DMS79 (cell line): ENCODE results near the gene ICAM4.
"Not testable (repeated sequence)": the region's sequence is repeated elsewhere in the genome, so short reads cannot be mapped to it uniquely, and the experiment has no call there.

Experiments used
- DNase-seq: peaks from one replicate; lab custom pipeline; 2025; lab: John Stamatoyannopoulos, UW

Gene ICAM4

GRCh38 chr19:10269333-10270179, 17.2 kb upstream of the ICAM4 start:
- no peak for DNase-seq

DNA sequence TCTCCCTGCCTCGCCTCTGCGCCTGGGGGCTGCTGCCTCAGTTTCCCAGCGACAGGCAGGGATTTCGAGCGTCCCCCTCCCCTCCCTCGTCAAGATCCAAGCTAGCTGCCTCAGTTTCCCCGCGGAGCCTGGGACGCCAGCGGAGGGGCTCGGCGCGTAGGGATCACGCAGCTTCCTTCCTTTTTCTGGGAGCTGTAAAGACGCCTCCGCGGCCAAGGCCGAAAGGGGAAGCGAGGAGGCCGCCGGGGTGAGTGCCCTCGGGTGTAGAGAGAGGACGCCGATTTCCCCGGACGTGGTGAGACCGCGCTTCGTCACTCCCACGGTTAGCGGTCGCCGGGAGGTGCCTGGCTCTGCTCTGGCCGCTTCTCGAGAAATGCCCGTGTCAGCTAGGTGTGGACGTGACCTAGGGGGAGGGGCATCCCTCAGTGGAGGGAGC, 16.6 kb upstream of the ICAM4 start:
- no peak for DNase-seq

- no peak for DNase-seq
These were observed 15.9 kb upstream of the ICAM4 start, which contains the start of gene ICAM1 for GRCh38 chr19:10270616-10271394. Gene ICAM1, plus strand, starts transcription at chr19:10271120. Its CDS starts 40 bp downstream, at chr19:10271160.

- no peak for DNase-seq
These were observed 15.1 kb upstream of the ICAM4 start for GRCh38 chr19:10271543-10272086.

- no peak for DNase-seq
These were observed 12.2 kb upstream of the ICAM4 start for GRCh38 chr19:10274589-10274988.

- DNase-seq: no peak
These were observed 8.8 kb upstream of the ICAM4 start for GRCh38 chr19:10277795-10278589.

- no peak for DNase-seq
These were observed 7.8 kb upstream of the ICAM4 start for GRCh38 chr19:10278935-10279334.

GRCh38 chr19:10279737-10280442, 6.9 kb upstream of the ICAM4 start:
- DNase-seq: no peak

DNA sequence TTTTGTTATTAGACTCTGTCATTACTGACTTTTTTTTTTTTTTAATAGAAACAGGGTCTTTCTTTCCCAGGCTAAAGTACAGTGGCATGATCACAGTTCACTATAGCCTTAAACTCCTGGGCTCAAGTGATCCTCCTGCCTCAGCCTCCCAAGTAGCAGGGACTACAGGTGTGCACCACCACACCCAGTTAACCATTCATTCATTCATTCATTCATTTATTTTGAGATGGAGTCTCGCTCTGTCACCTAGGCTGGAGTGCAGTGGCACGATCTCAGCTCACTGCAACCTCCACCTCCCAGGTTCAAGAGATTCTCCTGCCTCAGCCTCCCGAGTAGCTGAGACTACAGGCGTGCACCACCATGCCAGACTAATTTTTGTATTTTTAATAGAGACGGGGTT, 4.7 kb upstream of the ICAM4 start:
- DNase-seq: not testable (repeated sequence)

- DNase-seq: no peak
These were observed 3.3 kb upstream of the ICAM4 start for GRCh38 chr19:10283301-10284064.

DNA sequence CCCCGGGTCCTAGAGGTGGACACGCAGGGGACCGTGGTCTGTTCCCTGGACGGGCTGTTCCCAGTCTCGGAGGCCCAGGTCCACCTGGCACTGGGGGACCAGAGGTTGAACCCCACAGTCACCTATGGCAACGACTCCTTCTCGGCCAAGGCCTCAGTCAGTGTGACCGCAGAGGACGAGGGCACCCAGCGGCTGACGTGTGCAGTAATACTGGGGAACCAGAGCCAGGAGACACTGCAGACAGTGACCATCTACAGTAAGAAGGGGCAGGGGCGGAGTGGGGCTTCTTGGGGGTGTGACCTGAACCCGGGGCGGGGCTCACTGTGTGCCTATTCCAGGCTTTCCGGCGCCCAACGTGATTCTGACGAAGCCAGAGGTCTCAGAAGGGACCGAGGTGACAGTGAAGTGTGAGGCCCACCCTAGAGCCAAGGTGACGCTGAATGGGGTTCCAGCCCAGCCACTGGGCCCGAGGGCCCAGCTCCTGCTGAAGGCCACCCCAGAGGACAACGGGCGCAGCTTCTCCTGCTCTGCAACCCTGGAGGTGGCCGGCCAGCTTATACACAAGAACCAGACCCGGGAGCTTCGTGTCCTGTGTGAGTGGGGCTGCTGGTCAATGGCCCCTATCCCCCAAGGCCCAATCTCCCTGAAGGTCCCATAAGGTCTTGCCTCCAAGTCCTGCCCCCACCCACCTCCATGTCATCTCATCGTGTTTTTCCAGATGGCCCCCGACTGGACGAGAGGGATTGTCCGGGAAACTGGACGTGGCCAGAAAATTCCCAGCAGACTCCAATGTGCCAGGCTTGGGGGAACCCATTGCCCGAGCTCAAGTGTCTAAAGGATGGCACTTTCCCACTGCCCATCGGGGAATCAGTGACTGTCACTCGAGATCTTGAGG, 2.4 kb upstream of the ICAM4 start:
- no peak for DNase-seq

DNA sequence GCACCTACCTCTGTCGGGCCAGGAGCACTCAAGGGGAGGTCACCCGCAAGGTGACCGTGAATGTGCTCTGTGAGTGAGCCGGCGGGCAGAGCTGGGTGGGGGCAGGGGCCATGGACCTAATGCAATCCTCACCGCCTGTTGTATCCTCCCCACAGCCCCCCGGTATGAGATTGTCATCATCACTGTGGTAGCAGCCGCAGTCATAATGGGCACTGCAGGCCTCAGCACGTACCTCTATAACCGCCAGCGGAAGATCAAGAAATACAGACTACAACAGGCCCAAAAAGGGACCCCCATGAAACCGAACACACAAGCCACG, 1.8 kb upstream of the ICAM4 start:
- no peak for DNase-seq

DNA sequence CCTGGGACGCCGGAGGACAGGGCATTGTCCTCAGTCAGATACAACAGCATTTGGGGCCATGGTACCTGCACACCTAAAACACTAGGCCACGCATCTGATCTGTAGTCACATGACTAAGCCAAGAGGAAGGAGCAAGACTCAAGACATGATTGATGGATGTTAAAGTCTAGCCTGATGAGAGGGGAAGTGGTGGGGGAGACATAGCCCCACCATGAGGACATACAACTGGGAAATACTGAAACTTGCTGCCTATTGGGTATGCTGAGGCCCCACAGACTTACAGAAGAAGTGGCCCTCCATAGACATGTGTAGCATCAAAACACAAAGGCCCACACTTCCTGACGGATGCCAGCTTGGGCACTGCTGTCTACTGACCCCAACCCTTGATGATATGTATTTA, 1.4 kb upstream of the ICAM4 start:
- DNase-seq: no peak

- DNase-seq: no peak
These were observed 2.0 kb downstream of the ICAM4 start for GRCh38 chr19:10288662-10289166.

DNA sequence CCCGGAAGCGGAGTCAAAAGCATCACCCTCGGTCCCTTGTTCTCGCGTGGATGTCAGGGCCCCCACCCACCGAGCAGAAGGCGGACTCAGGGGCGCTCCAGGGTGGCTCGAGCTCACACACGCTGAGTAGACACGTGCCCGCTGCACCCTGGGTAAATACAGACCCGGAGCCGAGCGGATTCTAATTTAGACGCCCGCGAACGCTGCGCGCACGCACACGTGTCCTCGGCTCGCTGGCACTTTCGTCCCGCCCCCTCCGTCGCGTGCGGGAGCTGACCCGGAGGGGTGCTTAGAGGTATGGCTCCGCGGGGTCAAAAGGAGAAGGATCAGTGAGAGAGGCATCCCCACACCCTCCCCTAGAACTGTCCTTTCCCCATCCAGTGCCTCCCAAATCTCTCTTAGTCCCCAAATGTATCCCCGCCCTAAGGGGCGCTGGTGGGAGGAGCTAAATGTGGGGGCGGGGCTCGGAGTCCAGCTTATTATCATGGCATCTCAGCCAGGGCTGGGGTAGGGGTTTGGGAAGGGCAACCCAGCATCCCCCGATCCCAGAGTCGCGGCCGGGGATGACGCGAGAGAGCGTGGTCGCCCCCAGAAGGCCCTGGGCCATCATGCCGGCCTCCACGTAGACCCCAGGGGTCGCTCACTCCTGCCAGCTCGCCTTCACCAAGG, 2.5 kb downstream of the ICAM4 start:
- peak; percentile 70 for DNase-seq

- no peak for DNase-seq
These were observed 3.1 kb downstream of the ICAM4 start, which contains the start of gene ICAM5 for GRCh38 chr19:10289836-10290356. Gene ICAM5, plus strand, starts transcription at chr19:10289952. Its CDS starts 92 bp downstream, at chr19:10290044.

- peak; percentile 22 for DNase-seq
These were observed 3.7 kb downstream of the ICAM4 start for GRCh38 chr19:10290357-10290875.

- DNase-seq: no peak
These were observed 4.3 kb downstream of the ICAM4 start for GRCh38 chr19:10290876-10291553.
